Right ventricle myocardium inferior (tissue), 1 donor: ENCODE measurements around the gene ENHO. TPM values are rescaled to one million over a fixed set of nuclear protein-coding genes. Genes with fewer than 3 reads are reported as not detected.
A peak's percentile ranks its signal among the peaks of the same experiment; 100 is the strongest.

Experiments
- ATAC-seq: fragments of 200-7000 bp; cut with Tn5 transposase; one replicate; pipeline ENCODE4 v1.9.1; 2020; ENCODE audit warnings: mild to moderate bottlenecking, moderate library complexity
- DNase-seq: peaks from one replicate; pipeline ENCODE4 v3.0.0; 2021; ENCODE audit errors: missing footprints
- intact Hi-C: fragments of 100-400 bp; cut with DNase I; formaldehyde crosslinking; loops from one replicate; pipeline ENCODE4 v1.11.0; 2022
- long read RNA-seq: library from polyadenylated mRNA; unstranded; transcript quantifications from one replicate; pipeline ENCODE4 v2.0.0, GENCODE V29; 2021
- total RNA-seq: library from RNA; stranded (reverse); fragmentation: NEBNext Ultra II Directional; extraction: Animal tissue kit (Norgen Biotek cat#: 25700); gene quantifications from one replicate; pipeline ENCODE4 v1.2.1, GENCODE V29; 2021
- donor health status: DM: no; HTN: yes; CAD: no; lungs with severe emphysema.

The ENHO gene
- total RNA-seq: 0.51 TPM
- long read RNA-seq: 0 reads

GRCh38 chr9:34522971-34523797, at the start of gene ENHO:
TSS of gene ENHO (minus strand) at chr9:34522990. CDS start at chr9:34521695, 1,295 bp downstream.
- intact Hi-C loops: no loop called here
- ATAC-seq (peak; percentile 99), DNase-seq (peak; percentile 92)

GRCh38 chr9:34572092-34572491, 49.3 kb upstream of the ENHO start:
- no peak for ATAC-seq
- no peak for DNase-seq

GRCh38 chr9:34571481-34571810, 48.7 kb upstream of the ENHO start:
- DNase-seq: no peak
- no peak for ATAC-seq
- intact Hi-C loops: no loop called here

More at GRCh38 chr9:34572092-34572491, 49.3 kb upstream of the ENHO start:
- intact Hi-C loops: no loop called here

GRCh38 chr9:34570809-34571480, 48.2 kb upstream of the ENHO start:
- no peak for DNase-seq
- ATAC-seq: no peak
- intact Hi-C loops: no loop called here

GRCh38 chr9:34570376-34570775, 47.6 kb upstream of the ENHO start:
- ATAC-seq: peak; percentile 20
- intact Hi-C loops: no loop called here
- DNase-seq: no peak

- intact Hi-C loops: no loop called here
- DNase-seq: no peak
- no peak for ATAC-seq
Observed at GRCh38 chr9:34568774-34569173, 46.0 kb upstream of the ENHO start.

- ATAC-seq (no peak), DNase-seq (no peak)
Observed at GRCh38 chr9:34568133-34568532, 45.3 kb upstream of the ENHO start.

GRCh38 chr9:34566972-34567371, 44.2 kb upstream of the ENHO start:
- DNase-seq: no peak
- no peak for ATAC-seq
- intact Hi-C loops: no loop called here

More at GRCh38 chr9:34568133-34568532, 45.3 kb upstream of the ENHO start:
- intact Hi-C loops: no loop called here

- intact Hi-C loops: no loop called here
- DNase-seq (no peak), ATAC-seq (no peak)
Observed at GRCh38 chr9:34566322-34566721, 43.5 kb upstream of the ENHO start.

- ATAC-seq (no peak), DNase-seq (no peak)
- intact Hi-C loops: no loop called here
Observed at GRCh38 chr9:34565856-34566255, 43.1 kb upstream of the ENHO start.

- ATAC-seq (no peak), DNase-seq (no peak)
- intact Hi-C loops: no loop called here
Observed at GRCh38 chr9:34564617-34565016, 41.8 kb upstream of the ENHO start.

GRCh38 chr9:34563262-34563661, 40.5 kb upstream of the ENHO start:
- ATAC-seq: no peak
- intact Hi-C loops: no loop called here
- no peak for DNase-seq

- intact Hi-C loops: no loop called here
- DNase-seq (no peak), ATAC-seq (no peak)
Observed at GRCh38 chr9:34562135-34562745, 39.5 kb upstream of the ENHO start.

GRCh38 chr9:34560599-34561214, 37.9 kb upstream of the ENHO start:
- DNase-seq (no peak), ATAC-seq (peak; percentile 27)
- intact Hi-C loops: no loop called here

GRCh38 chr9:34559624-34560455, 37.0 kb upstream of the ENHO start:
- no peak for DNase-seq
- ATAC-seq: peak; percentile 73
- intact Hi-C loops: no loop called here

GRCh38 chr9:34558919-34559623, 36.3 kb upstream of the ENHO start:
- intact Hi-C loops: no loop called here
- no peak for DNase-seq
- ATAC-seq: no peak

GRCh38 chr9:34558364-34558763, 35.6 kb upstream of the ENHO start:
- intact Hi-C loops: no loop called here
- ATAC-seq: no peak
- DNase-seq: no peak
